GM21717 (cell line): Measurements from ENCODE around the gene CADM3.

Source experiments
- ATAC-seq: cut with Tn5 transposase; IDR thresholded peaks from one replicate; pipeline ENCODE4 v1.9.1; 2021; ENCODE audit warnings: mild to moderate bottlenecking, moderate library complexity; ENCODE audit not compliant: unreplicated experiment

Gene CADM3

GRCh38 chr1:159248311-159248710 lies 76.9 kb downstream of the CADM3 start:
- no peak for ATAC-seq

- ATAC-seq, result no peak
Measured at GRCh38 chr1:159250638-159251216, 79.3 kb downstream of the CADM3 start.
